SW 1271 (cell line): ENCODE data around the gene PPM1F.
A peak's percentile ranks its signal among the peaks of the same experiment; 100 is the strongest.

Source experiments
- DNase-seq, 2 experiments: peaks; one replicate each; lab custom pipeline; 2025; lab: John Stamatoyannopoulos, UW

PPM1F gene

GRCh38 chr22:21975854-21976345 lies 23.3 kb upstream of the PPM1F start:
- no peak for DNase-seq

- DNase-seq = no peak
Observed at GRCh38 chr22:21975273-21975672, 22.6 kb upstream of the PPM1F start.

GRCh38 chr22:21974058-21974649 lies 21.5 kb upstream of the PPM1F start:
- no peak for DNase-seq

GRCh38 chr22:21972806-21973205 lies 20.2 kb upstream of the PPM1F start:
- DNase-seq = no peak

- DNase-seq = no peak
Observed at GRCh38 chr22:21972293-21972779, 19.7 kb upstream of the PPM1F start.

GRCh38 chr22:21971858-21972275 lies 19.2 kb upstream of the PPM1F start:
- no peak for DNase-seq

- no peak for DNase-seq
Observed at GRCh38 chr22:21970800-21971617, 18.4 kb upstream of the PPM1F start.

- no peak for DNase-seq
Observed at GRCh38 chr22:21970037-21970799, 17.6 kb upstream of the PPM1F start.

GRCh38 chr22:21968452-21969129 lies 15.9 kb upstream of the PPM1F start:
- no peak for DNase-seq

GRCh38 chr22:21967693-21968271 lies 15.1 kb upstream of the PPM1F start:
- DNase-seq = no peak

- DNase-seq = no peak
Observed at GRCh38 chr22:21966643-21967516, 14.2 kb upstream of the PPM1F start.

GRCh38 chr22:21965762-21966288 lies 13.2 kb upstream of the PPM1F start:
- DNase-seq = no peak

GRCh38 chr22:21964918-21965484 lies 12.4 kb upstream of the PPM1F start:
- DNase-seq = no peak

- no peak for DNase-seq
Observed at GRCh38 chr22:21964234-21964633, 11.6 kb upstream of the PPM1F start.

GRCh38 chr22:21963790-21964211 lies 11.2 kb upstream of the PPM1F start:
- no peak for DNase-seq

- DNase-seq = no peak
Observed at GRCh38 chr22:21963286-21963685, 10.6 kb upstream of the PPM1F start.

GRCh38 chr22:21962655-21962949 lies 10.0 kb upstream of the PPM1F start:
- DNase-seq = no peak

GRCh38 chr22:21961886-21962654 lies 9.4 kb upstream of the PPM1F start:
- peak in 1 of 2 experiments; percentile 10 for DNase-seq

GRCh38 chr22:21961127-21961867 lies 8.6 kb upstream of the PPM1F start:
- DNase-seq = no peak
